ENCODE data around the gene AR.

GRCh38 chrX:67574696-67575095, 30.9 kb downstream of the AR start:
- TF ChIP-seq ZNF274 (IDR thresholded peaks at IDR 0.05; ENCODE audit: low read depth, low read length) (no peak), YY1 (IDR thresholded peaks at IDR 0.05; ENCODE audit: insufficient read depth, insufficient read length) (no peak), SUZ12 (IDR thresholded peaks at IDR 0.05; ENCODE audit: extremely low read depth, insufficient read depth, insufficient read length) (no peak)
